HEK293 (cell line): Measurements from ENCODE around the gene STX5.

Experiments
- CTCF ChIA-PET: fragments of 350-600 bp; formaldehyde crosslinking; extraction: SDS; loops from one replicate; lab custom pipeline; 2021; ENCODE audit warnings: antibody characterized with exemption; lab: Yijun Ruan, JAX
- POLR2A ChIA-PET: fragments of 300-600 bp; formaldehyde crosslinking; extraction: SDS; loops from one replicate; lab custom pipeline; 2020; ENCODE audit warnings: antibody characterized with exemption, inconsistent platforms; lab: Yijun Ruan, JAX
- H3K27ac ChIP-seq: fragments of 200-500 bp; sonication (Bioruptor generic); 2 replicates; pipeline ENCODE4 v1.5.1; 2014; ENCODE audit warnings: low read depth, low read length, control low read depth, inconsistent platforms; ENCODE audit errors: extremely low read depth
- H3K36me3 ChIP-seq, 2 experiments: fragments of 200-500 bp in 1 of 2; sonication (Bioruptor generic) in 1 of 2; 1 replicate in 1 of 2; 2 replicates in 1 of 2; pipeline ENCODE4 v1.5.1; 2014 to 2017; ENCODE audit warnings: inconsistent platforms in 2 of 2, low read length in 2 of 2; ENCODE audit not compliant: control insufficient read depth in 2 of 2, insufficient read depth in 1 of 2
- H3K4me1 ChIP-seq: fragments of 200-500 bp; sonication (Bioruptor generic); 2 replicates; pipeline ENCODE4 v1.5.1; 2014; ENCODE audit warnings: mild to moderate bottlenecking, low read length, inconsistent platforms; ENCODE audit not compliant: control insufficient read depth, insufficient read depth
- H3K4me3 ChIP-seq: 2 replicates; pipeline ENCODE4 v1.5.1; 2011; ENCODE audit warnings: low read depth, mild to moderate bottlenecking, control low read depth, low read length, moderate library complexity
- H3K9me3 ChIP-seq: fragments of 200-500 bp; sonication (Bioruptor generic); 2 replicates; pipeline ENCODE4 v1.5.1; 2014; ENCODE audit warnings: low read depth, low read length, inconsistent platforms; ENCODE audit not compliant: control insufficient read depth, insufficient read depth
- EGR2 ChIP-seq: fragments of 450-650 bp; formaldehyde crosslinking; IDR thresholded peaks from 2 replicates; pipeline ENCODE4 v1.5.1; 2016; ENCODE audit warnings: low read depth, missing biosample characterization, missing genetic modification characterization
- HOXA7 ChIP-seq: sonication (generic); formaldehyde crosslinking; IDR thresholded peaks from 2 replicates; pipeline ENCODE4 v1.8.1; 2022; ENCODE audit warnings: missing genetic modification reagents, borderline replicate concordance
- IKZF3 ChIP-seq: fragments of 450-650 bp; IDR thresholded peaks from 2 replicates; pipeline ENCODE4 v1.5.0; 2018; ENCODE audit warnings: missing biosample characterization, mild to moderate bottlenecking, missing genetic modification characterization, moderate library complexity
- KLF7 ChIP-seq: fragments of 450-650 bp; formaldehyde crosslinking; IDR thresholded peaks from 2 replicates; pipeline ENCODE4 v1.5.1; 2016; ENCODE audit warnings: missing biosample characterization, missing genetic modification characterization, borderline replicate concordance
- MEIS1 ChIP-seq: sonication (generic); formaldehyde crosslinking; IDR thresholded peaks from 2 replicates; pipeline ENCODE4 v1.8.1; 2022; ENCODE audit warnings: missing genetic modification reagents, mild to moderate bottlenecking, borderline replicate concordance
- ZBTB17 ChIP-seq: fragments of 450-650 bp; formaldehyde crosslinking; IDR thresholded peaks from 2 replicates; pipeline ENCODE4 v1.5.1; 2016; ENCODE audit warnings: missing biosample characterization, missing genetic modification characterization
- ZBTB20 ChIP-seq: fragments of 450-650 bp; formaldehyde crosslinking; IDR thresholded peaks from 2 replicates; pipeline ENCODE4 v1.5.1; 2016; ENCODE audit warnings: missing biosample characterization, missing genetic modification characterization
- ZFP69B ChIP-seq: fragments of 450-650 bp; formaldehyde crosslinking; IDR thresholded peaks from 2 replicates; pipeline ENCODE4 v1.5.1; 2016; ENCODE audit warnings: missing biosample characterization, missing genetic modification characterization
- ZNF211 ChIP-seq: fragments of 450-650 bp; formaldehyde crosslinking; IDR thresholded peaks from 2 replicates; pipeline ENCODE4 v1.5.1; 2016; ENCODE audit warnings: low read depth, missing biosample characterization, missing genetic modification characterization
- ZNF214 ChIP-seq: fragments of 450-650 bp; formaldehyde crosslinking; IDR thresholded peaks from 2 replicates; pipeline ENCODE4 v1.5.1; 2017; ENCODE audit warnings: missing biosample characterization, mild to moderate bottlenecking, missing genetic modification characterization, borderline replicate concordance
- ZNF37A ChIP-seq: fragments of 450-650 bp; IDR thresholded peaks from 2 replicates; pipeline ENCODE4 v1.5.1; 2018; ENCODE audit warnings: missing biosample characterization, missing genetic modification characterization
- ZNF404 ChIP-seq: fragments of 450-650 bp; formaldehyde crosslinking; IDR thresholded peaks from 2 replicates; pipeline ENCODE4 v1.5.1; 2017; ENCODE audit warnings: missing biosample characterization, missing genetic modification characterization
- ZNF423 ChIP-seq: fragments of 450-650 bp; formaldehyde crosslinking; IDR thresholded peaks from 2 replicates; pipeline ENCODE4 v1.5.1; 2016; ENCODE audit warnings: missing biosample characterization, missing genetic modification characterization
- ZNF433 ChIP-seq: fragments of 450-650 bp; formaldehyde crosslinking; IDR thresholded peaks from 2 replicates; pipeline ENCODE4 v1.5.1; 2016; ENCODE audit warnings: missing biosample characterization, missing genetic modification characterization, low read depth
- ZNF510 ChIP-seq: fragments of 450-650 bp; formaldehyde crosslinking; IDR thresholded peaks from 2 replicates; pipeline ENCODE4 v1.5.1; 2018; ENCODE audit warnings: mild to moderate bottlenecking, missing genetic modification characterization, missing biosample characterization; ENCODE audit not compliant: insufficient replicate concordance
- ZNF555 ChIP-seq: fragments of 450-650 bp; formaldehyde crosslinking; conservative IDR thresholded peaks from 2 replicates; pipeline ENCODE4 v1.5.1; 2017; ENCODE audit warnings: missing biosample characterization, mild to moderate bottlenecking, missing genetic modification characterization, inconsistent platforms
- ZNF561 ChIP-seq: fragments of 450-650 bp; IDR thresholded peaks from 2 replicates; pipeline ENCODE4 v1.5.1; 2018; ENCODE audit warnings: missing biosample characterization, missing genetic modification characterization, borderline replicate concordance
- ZNF76 ChIP-seq: fragments of 450-650 bp; formaldehyde crosslinking; IDR thresholded peaks from 2 replicates; pipeline ENCODE4; 2016; ENCODE audit warnings: low read depth, missing biosample characterization, missing genetic modification characterization, borderline replicate concordance
- ZNF768 ChIP-seq: fragments of 450-650 bp; formaldehyde crosslinking; IDR thresholded peaks from 2 replicates; pipeline ENCODE4 v1.5.1; 2018; ENCODE audit warnings: missing biosample characterization, mild to moderate bottlenecking, missing genetic modification characterization
- ZNF777 ChIP-seq: fragments of 450-650 bp; formaldehyde crosslinking; IDR thresholded peaks from 2 replicates; pipeline ENCODE4 v1.5.1; 2017; ENCODE audit warnings: missing biosample characterization, missing genetic modification characterization, borderline replicate concordance
- TF ChIP-seq, protein P1 (sequence below): fragments of 450-650 bp; formaldehyde crosslinking; IDR thresholded peaks from 2 replicates; pipeline ENCODE4; 2016; ENCODE audit warnings: missing biosample characterization, missing genetic modification characterization
- TF ChIP-seq, protein P2 (sequence below): sonication (generic); formaldehyde crosslinking; IDR thresholded peaks from 2 replicates; pipeline ENCODE4 v1.8.1; 2022; ENCODE audit warnings: mild to moderate bottlenecking, moderate library complexity, missing genetic modification reagents
- TF ChIP-seq, protein P3 (sequence below): fragments of 450-650 bp; formaldehyde crosslinking; IDR thresholded peaks from 2 replicates; pipeline ENCODE4 v1.5.1; 2016; ENCODE audit warnings: missing biosample characterization, missing genetic modification characterization
- TF ChIP-seq, protein P4 (sequence below): fragments of 450-650 bp; formaldehyde crosslinking; IDR thresholded peaks from 2 replicates; pipeline ENCODE4 v1.5.1; 2016; ENCODE audit warnings: missing biosample characterization, missing genetic modification characterization, low read depth
- TF ChIP-seq, protein P5 (sequence below): fragments of 450-650 bp; formaldehyde crosslinking; IDR thresholded peaks from 2 replicates; pipeline ENCODE4 v1.5.1; 2016; ENCODE audit warnings: missing biosample characterization, missing genetic modification characterization
- TF ChIP-seq, protein P6 (sequence below): fragments of 450-650 bp; formaldehyde crosslinking; IDR thresholded peaks from 2 replicates; pipeline ENCODE4 v1.5.1; 2016; ENCODE audit warnings: missing biosample characterization, missing genetic modification characterization

Gene STX5

DNA sequence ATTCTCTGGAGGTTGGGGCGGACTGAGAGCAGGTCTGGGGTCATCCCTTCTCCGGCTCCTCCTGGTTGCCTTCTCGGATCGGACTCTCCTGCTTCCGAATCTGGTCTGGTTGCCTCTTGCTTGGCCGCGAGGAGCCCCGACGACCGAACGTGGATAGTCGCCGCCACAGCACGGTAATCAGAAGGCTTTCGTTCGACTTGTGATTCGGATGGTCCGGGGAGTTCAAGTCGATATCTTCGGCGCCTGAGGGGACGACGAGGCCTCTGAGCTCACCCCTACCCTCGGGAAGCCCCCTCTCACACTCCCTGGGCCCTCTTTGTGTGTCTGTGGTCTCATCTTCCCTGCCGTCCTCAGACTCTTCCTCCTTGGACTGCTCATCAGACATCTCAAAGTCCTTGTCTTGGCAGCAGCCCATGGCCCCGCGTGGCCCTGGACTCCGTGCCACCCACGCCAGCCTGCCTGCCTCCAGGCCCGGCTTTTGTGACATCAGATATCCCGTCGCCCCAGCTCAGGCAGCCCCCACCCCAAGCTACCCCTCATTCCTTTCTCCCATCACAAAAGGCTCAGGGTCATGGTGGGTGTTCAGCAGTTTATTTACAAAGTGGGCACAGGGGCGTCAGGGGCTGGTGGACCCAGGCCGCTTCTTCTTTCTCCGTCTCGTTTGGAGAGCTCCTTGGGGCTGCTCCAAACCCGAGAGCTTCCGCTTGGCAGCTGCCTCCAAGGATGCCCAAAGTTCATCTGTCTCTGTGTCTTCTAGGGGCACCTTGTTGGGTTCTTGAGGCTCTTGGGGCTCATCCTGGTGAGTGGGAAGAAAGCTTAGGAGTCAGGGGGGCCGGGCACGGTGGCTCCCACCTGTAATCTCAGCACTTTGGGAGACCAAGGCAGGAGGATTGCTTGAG is 734 bp upstream of the STX5 start, which contains the start of gene TEX54:
TSS of gene TEX54 (minus strand) at position 506 of the 899 bp plus-strand sequence.
- ChIA-PET CTCF (interaction anchor here (0.5 to 1.5 kb wide), 5 partner anchors 17 to 109 kb away, joined by 3 to 13 read pairs (median 4); partner anchors contain the start of gene TMEM179B), POLR2A (interaction anchor here (0.5 to 5.1 kb wide), 36 partner anchors 8 to 265 kb away, joined by 3 to 93 read pairs (median 6); partner anchors contain the start of genes BSCL2, EEF1G, GNG3 and HNRNPUL2)
- H3K4me3 ChIP-seq = peak within 1 kb of the TSS; percentile 87
- peaks cover 0 to 58% of the 10 kb centered on the region in 2 experiments; a peak in 2 of 3 replicates for H3K36me3 ChIP-seq
- peaks cover 2% of the 10 kb centered on the region; the same call in 1 of the 2 replicates for H3K4me1 ChIP-seq
- peak within 1 kb of the TSS; percentile 88 for H3K27ac ChIP-seq
- no peaks in the 10 kb centered on the region for H3K9me3 ChIP-seq
- TF ChIP-seq KLF7 (tag by site-specific recombination) (no peak), MEIS1 (CRISPR knock-in tag) (no peak), ZNF510 (tag by site-specific recombination) (no peak), ZNF777 (tag by site-specific recombination) (0 out of 2 replicates have a peak, but pooled peaks have one; percentile 21), ZNF76 (tag by site-specific recombination) (no peak), ZNF423 (tag by site-specific recombination) (no peak), ZNF37A (no peak), ZBTB17 (tag by site-specific recombination) (peak; percentile 97), ZNF561 (no peak), IKZF3 (tag by site-specific recombination) (no peak), ZFP69B (tag by site-specific recombination) (peak; percentile 34; the same call in 1 of the 2 replicates), ZNF214 (tag by site-specific recombination) (no peak), ZNF768 (tag by site-specific recombination) (no peak), ZNF433 (tag by site-specific recombination) (no peak), EGR2 (tag by site-specific recombination) (peak; percentile 49), ZNF555 (tag by site-specific recombination) (no peak), ZNF211 (tag by site-specific recombination) (no peak), HOXA7 (CRISPR knock-in tag) (no peak), ZNF404 (no peak), ZBTB20 (tag by site-specific recombination) (peak; percentile 38; the same call in 1 of the 2 replicates)
- TF ChIP-seq, protein P1, sequence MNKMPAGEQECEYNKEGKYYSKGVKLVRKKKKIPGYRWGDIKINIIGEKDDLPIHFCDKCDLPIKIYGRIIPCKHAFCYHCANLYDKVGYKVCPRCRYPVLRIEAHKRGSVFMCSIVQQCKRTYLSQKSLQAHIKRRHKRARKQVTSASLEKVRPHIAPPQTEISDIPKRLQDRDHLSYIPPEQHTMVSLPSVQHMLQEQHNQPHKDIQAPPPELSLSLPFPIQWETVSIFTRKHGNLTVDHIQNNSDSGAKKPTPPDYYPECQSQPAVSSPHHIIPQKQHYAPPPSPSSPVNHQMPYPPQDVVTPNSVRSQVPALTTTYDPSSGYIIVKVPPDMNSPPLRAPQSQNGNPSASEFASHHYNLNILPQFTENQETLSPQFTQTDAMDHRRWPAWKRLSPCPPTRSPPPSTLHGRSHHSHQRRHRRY (tag by site-specific recombination) = no peak
- TF ChIP-seq, protein P2, sequence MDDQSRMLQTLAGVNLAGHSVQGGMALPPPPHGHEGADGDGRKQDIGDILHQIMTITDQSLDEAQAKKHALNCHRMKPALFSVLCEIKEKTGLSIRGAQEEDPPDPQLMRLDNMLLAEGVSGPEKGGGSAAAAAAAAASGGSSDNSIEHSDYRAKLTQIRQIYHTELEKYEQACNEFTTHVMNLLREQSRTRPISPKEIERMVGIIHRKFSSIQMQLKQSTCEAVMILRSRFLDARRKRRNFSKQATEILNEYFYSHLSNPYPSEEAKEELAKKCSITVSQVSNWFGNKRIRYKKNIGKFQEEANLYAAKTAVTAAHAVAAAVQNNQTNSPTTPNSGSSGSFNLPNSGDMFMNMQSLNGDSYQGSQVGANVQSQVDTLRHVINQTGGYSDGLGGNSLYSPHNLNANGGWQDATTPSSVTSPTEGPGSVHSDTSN (CRISPR knock-in tag) = no peak
- TF ChIP-seq, protein P3, sequence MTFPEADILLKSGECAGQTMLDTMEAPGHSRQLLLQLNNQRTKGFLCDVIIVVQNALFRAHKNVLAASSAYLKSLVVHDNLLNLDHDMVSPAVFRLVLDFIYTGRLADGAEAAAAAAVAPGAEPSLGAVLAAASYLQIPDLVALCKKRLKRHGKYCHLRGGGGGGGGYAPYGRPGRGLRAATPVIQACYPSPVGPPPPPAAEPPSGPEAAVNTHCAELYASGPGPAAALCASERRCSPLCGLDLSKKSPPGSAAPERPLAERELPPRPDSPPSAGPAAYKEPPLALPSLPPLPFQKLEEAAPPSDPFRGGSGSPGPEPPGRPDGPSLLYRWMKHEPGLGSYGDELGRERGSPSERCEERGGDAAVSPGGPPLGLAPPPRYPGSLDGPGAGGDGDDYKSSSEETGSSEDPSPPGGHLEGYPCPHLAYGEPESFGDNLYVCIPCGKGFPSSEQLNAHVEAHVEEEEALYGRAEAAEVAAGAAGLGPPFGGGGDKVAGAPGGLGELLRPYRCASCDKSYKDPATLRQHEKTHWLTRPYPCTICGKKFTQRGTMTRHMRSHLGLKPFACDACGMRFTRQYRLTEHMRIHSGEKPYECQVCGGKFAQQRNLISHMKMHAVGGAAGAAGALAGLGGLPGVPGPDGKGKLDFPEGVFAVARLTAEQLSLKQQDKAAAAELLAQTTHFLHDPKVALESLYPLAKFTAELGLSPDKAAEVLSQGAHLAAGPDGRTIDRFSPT (tag by site-specific recombination) = peak; percentile 46; the same call in 1 of the 2 replicates
- TF ChIP-seq, protein P4, sequence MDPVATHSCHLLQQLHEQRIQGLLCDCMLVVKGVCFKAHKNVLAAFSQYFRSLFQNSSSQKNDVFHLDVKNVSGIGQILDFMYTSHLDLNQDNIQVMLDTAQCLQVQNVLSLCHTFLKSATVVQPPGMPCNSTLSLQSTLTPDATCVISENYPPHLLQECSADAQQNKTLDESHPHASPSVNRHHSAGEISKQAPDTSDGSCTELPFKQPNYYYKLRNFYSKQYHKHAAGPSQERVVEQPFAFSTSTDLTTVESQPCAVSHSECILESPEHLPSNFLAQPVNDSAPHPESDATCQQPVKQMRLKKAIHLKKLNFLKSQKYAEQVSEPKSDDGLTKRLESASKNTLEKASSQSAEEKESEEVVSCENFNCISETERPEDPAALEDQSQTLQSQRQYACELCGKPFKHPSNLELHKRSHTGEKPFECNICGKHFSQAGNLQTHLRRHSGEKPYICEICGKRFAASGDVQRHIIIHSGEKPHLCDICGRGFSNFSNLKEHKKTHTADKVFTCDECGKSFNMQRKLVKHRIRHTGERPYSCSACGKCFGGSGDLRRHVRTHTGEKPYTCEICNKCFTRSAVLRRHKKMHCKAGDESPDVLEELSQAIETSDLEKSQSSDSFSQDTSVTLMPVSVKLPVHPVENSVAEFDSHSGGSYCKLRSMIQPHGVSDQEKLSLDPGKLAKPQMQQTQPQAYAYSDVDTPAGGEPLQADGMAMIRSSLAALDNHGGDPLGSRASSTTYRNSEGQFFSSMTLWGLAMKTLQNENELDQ = no peak
- TF ChIP-seq, protein P5, sequence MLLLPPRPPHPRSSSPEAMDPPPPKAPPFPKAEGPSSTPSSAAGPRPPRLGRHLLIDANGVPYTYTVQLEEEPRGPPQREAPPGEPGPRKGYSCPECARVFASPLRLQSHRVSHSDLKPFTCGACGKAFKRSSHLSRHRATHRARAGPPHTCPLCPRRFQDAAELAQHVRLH (tag by site-specific recombination) = no peak
- TF ChIP-seq, protein P6, sequence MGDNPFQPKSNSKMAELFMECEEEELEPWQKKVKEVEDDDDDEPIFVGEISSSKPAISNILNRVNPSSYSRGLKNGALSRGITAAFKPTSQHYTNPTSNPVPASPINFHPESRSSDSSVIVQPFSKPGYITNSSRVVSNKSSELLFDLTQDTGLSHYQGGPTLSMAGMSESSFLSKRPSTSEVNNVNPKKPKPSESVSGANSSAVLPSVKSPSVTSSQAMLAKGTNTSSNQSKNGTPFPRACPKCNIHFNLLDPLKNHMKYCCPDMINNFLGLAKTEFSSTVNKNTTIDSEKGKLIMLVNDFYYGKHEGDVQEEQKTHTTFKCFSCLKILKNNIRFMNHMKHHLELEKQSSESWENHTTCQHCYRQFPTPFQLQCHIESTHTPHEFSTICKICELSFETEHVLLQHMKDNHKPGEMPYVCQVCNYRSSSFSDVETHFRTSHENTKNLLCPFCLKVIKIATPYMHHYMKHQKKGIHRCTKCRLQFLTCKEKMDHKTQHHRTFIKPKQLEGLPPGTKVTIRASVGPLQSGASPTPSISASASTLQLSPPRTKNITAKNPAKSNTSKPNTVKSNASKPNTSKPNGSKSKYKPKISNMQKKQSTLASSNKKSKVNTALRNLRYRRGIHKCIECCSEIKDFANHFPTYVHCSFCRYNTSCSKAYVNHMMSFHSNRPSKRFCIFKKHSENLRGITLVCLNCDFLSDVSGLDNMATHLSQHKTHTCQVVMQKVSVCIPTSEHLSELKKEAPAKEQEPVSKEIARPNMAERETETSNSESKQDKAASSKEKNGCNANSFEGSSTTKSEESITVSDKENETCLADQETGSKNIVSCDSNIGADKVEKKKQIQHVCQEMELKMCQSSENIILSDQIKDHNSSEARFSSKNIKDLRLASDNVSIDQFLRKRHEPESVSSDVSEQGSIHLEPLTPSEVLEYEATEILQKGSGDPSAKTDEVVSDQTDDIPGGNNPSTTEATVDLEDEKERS (tag by site-specific recombination) = no peak
